Endothelial cell (in vitro differentiated cells): ENCODE data around the gene CTSC. TPM values are rescaled to one million over a fixed set of nuclear protein-coding genes. Genes with fewer than 3 reads are reported as not detected.
A peak's percentile ranks its signal among the peaks of the same experiment; 100 is the strongest.

Source experiments
- DNase-seq: peaks from one replicate; pipeline ENCODE4 v3.0.0; 2021; ENCODE audit warnings: low spot score
- H3K27ac Mint-ChIP-seq: one replicate; pipeline ENCODE4 v1.8.0; 2021; ENCODE audit warnings: mixed read lengths, inconsistent platforms; ENCODE audit not compliant: unreplicated experiment
- H3K27me3 Mint-ChIP-seq: one replicate; pipeline ENCODE4 v1.8.0; 2021; ENCODE audit warnings: mild to moderate bottlenecking, moderate library complexity, mixed read lengths, inconsistent platforms; ENCODE audit not compliant: unreplicated experiment
- H3K36me3 Mint-ChIP-seq: one replicate; pipeline ENCODE4 v1.8.0; 2021; ENCODE audit warnings: mild to moderate bottlenecking, low read depth, mixed read lengths, inconsistent platforms; ENCODE audit not compliant: unreplicated experiment
- H3K4me1 Mint-ChIP-seq: one replicate; pipeline ENCODE4 v1.8.0; 2021; ENCODE audit warnings: mild to moderate bottlenecking, mixed read lengths, inconsistent platforms; ENCODE audit not compliant: unreplicated experiment
- H3K4me3 Mint-ChIP-seq: one replicate; pipeline ENCODE4 v1.8.0; 2021; ENCODE audit warnings: mild to moderate bottlenecking, mixed read lengths, inconsistent platforms; ENCODE audit not compliant: unreplicated experiment
- H3K9me3 Mint-ChIP-seq: one replicate; pipeline ENCODE4 v1.8.0; 2021; ENCODE audit warnings: mixed read lengths, inconsistent platforms; ENCODE audit not compliant: unreplicated experiment
- CTCF ChIP-seq: fragments of 200-600 bp; sonication (generic); IDR thresholded peaks from one replicate; pipeline ENCODE4 v1.5.0; 2021; ENCODE audit warnings: antibody characterized with exemption; ENCODE audit not compliant: unreplicated experiment
- total RNA-seq: library from RNA; stranded (reverse); fragmentation: NEBNext Ultra II Directional; extraction: Animal tissue kit (Norgen Biotek cat#: 25700); gene quantifications from one replicate; pipeline ENCODE4 v1.2.1, GENCODE V29; 2021; ENCODE audit not compliant: unreplicated experiment

The CTSC gene
- total RNA-seq, 1 donor from 2014 or later, result 162 TPM

DNA sequence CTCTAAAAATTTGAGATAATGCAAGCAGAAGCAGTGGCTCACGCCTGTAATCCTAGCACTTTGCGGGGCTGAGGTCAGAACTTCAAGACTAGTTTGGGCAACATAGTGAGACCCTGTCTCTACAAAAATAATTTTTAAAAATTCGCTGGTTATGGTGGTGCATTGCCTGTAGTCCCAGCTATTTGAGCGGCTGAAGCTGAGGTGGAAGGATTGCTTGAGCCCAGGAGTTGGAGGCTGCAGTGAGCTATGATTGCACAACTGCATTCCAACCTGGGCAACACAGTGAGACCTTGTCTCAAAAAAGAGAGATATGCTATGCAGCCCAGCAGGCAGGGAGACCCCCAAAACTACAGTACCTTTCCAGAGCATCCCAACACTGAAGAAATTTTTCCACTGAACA lies 2.3 kb downstream of the CTSC start:
- Mint-ChIP-seq H3K27me3 (no peaks in the 10 kb centered on the region), H3K27ac (no peak overlapping the region)

DNA sequence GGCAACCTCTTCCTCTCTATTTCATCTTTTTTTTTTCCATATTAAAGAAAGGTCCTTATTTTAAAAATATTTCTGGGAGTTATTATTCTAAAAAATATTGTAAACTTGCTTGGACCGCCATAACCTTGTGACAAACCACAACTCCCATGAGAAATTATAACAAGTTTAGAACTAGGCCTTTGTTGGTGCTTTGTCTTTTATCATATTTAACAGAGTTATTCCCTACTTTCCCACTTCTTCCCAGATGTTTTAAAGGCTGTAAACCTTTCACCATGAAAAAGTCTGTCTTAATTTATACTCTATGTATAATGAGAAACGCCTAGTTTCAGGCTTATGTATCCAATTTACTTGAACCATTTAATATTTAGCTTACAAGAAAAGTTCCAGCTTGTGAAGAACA lies 3.7 kb downstream of the CTSC start:
- peaks cover 28% of the 10 kb centered on the region for H3K36me3 Mint-ChIP-seq
- no peaks in the 10 kb centered on the region for H3K9me3 Mint-ChIP-seq
- H3K27ac Mint-ChIP-seq, result no peak overlapping the region
- H3K27me3 Mint-ChIP-seq, result no peaks in the 10 kb centered on the region
- no peak for TF ChIP-seq CTCF
- no peak overlapping the region for H3K4me3 Mint-ChIP-seq
- no peak for DNase-seq
- H3K4me1 Mint-ChIP-seq, result peaks cover 16% of the 10 kb centered on the region

More for the DNA sequence above, 2.3 kb downstream of the CTSC start:
- H3K4me3 Mint-ChIP-seq, result peak overlapping the region; percentile 76
- no peak for DNase-seq
- H3K9me3 Mint-ChIP-seq, result no peaks in the 10 kb centered on the region
- no peak for TF ChIP-seq CTCF
- peaks cover 24% of the 10 kb centered on the region for H3K36me3 Mint-ChIP-seq
- peaks cover 20% of the 10 kb centered on the region for H3K4me1 Mint-ChIP-seq

GRCh38 chr11:88332851-88333250 lies 4.7 kb downstream of the CTSC start:
- TF ChIP-seq CTCF, result no peak
- Mint-ChIP-seq H3K9me3 (no peaks in the 10 kb centered on the region), H3K36me3 (peaks cover 28% of the 10 kb centered on the region), H3K27ac (no peak overlapping the region), H3K4me3 (no peak overlapping the region), H3K4me1 (peaks cover 8% of the 10 kb centered on the region), H3K27me3 (no peaks in the 10 kb centered on the region)
- DNase-seq, result no peak

GRCh38 chr11:88330826-88331428 lies 6.6 kb downstream of the CTSC start:
- H3K4me1 Mint-ChIP-seq, result peaks cover 5% of the 10 kb centered on the region
- DNase-seq, result no peak
- no peaks in the 10 kb centered on the region for H3K9me3 Mint-ChIP-seq
- H3K36me3 Mint-ChIP-seq, result peaks cover 23% of the 10 kb centered on the region
- H3K27me3 Mint-ChIP-seq, result no peaks in the 10 kb centered on the region
- H3K4me3 Mint-ChIP-seq, result no peak overlapping the region
- no peak overlapping the region for H3K27ac Mint-ChIP-seq
- no peak for TF ChIP-seq CTCF

- Mint-ChIP-seq H3K27ac (no peak overlapping the region), H3K36me3 (peaks cover 26% of the 10 kb centered on the region), H3K27me3 (no peaks in the 10 kb centered on the region), H3K4me3 (no peak overlapping the region), H3K9me3 (no peaks in the 10 kb centered on the region), H3K4me1 (peaks cover 9% of the 10 kb centered on the region)
- no peak for DNase-seq
- no peak for TF ChIP-seq CTCF
Measured at GRCh38 chr11:88329563-88330250, 7.8 kb downstream of the CTSC start.
